GM19397 (cell line): ENCODE results near the gene TK2.
"Not testable (repeated sequence)": the region's sequence is repeated elsewhere in the genome, so short reads cannot be mapped to it uniquely, and the experiment has no call there.

Experiments
- ATAC-seq: cut with Tn5 transposase; IDR thresholded peaks from one replicate; pipeline ENCODE4 v1.9.1; 2021; ENCODE audit warnings: mild to moderate bottlenecking, moderate library complexity; ENCODE audit not compliant: unreplicated experiment

Gene TK2

DNA sequence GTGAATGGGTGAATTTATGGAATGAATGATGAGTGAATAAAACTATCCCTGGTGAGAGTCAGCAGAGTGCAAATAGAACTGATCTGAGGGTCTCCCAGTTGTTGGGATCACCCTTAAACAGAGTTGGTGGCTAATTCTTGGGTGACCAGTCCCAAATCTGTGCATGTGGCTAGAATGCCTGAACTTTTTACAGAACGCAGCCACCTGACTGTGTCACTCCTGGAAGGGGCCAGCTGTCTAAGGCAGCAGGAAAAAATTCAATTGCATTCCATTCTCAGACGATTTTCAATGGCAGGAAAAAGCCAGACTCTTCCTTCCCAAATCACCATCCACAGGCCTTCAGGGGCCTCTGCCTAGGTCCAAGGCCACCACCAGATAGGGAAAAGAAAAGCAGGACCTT lies 79.4 kb downstream of the TK2 start:
- no peak for ATAC-seq

DNA sequence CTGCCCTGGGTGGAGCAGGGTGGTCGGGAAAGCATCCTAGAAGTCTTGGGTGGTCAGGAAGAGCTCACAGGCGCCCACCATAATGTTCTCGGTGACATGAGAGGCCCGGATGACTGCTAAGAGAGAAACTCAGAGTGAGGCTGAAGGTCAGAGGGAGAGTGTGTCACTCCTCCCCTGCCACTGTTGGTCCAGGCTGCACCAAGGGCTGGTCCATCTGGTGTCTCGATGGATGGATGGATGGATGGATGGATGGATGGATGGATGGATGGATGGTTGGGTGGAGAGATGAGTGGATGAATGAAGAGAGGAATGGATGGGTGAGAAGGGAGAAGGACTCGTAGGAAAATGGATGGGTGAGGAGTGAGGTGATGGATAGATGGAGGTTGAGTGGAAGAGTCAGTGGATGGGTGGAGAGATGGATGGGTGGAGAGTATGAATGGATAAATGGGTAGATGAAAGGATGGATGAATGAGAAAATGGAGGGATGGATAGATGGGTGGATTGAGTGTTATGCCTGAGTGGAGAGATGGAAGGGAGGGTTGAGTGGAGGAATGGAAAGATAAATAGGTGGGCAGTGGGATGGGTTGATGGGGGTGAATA lies 79.9 kb downstream of the TK2 start:
- ATAC-seq = no peak

DNA sequence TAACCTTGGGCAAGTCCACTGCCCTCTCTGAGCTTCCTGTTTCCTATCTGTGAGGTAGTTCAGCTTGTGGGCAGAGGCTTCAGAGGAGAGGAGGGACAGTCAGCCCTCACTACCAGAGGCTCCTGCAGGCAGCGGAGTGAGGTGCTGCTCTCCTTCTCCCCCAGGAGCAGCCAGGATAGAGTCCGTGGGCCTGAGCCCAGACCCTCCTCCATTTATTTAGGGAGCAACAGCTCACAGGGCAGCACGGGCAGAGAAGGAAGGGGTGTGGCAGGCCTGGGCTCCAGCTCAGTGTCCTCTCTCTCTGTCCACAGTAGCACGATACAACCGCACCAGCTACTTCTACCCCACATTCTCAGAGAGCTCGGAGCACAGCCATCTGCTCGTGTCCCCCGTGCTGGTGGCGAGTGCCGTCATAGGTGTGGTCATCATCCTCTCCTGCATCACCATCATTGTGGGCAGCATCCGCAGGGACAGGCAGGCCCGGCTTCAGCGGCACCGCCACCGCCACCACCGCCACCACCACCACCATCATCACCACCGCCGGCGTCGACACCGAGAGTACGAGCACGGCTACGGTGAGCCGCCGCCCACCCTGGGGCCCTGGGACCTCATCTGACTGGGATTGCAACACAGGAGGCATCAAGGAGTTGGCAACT lies 80.5 kb downstream of the TK2 start:
- ATAC-seq = no peak

DNA sequence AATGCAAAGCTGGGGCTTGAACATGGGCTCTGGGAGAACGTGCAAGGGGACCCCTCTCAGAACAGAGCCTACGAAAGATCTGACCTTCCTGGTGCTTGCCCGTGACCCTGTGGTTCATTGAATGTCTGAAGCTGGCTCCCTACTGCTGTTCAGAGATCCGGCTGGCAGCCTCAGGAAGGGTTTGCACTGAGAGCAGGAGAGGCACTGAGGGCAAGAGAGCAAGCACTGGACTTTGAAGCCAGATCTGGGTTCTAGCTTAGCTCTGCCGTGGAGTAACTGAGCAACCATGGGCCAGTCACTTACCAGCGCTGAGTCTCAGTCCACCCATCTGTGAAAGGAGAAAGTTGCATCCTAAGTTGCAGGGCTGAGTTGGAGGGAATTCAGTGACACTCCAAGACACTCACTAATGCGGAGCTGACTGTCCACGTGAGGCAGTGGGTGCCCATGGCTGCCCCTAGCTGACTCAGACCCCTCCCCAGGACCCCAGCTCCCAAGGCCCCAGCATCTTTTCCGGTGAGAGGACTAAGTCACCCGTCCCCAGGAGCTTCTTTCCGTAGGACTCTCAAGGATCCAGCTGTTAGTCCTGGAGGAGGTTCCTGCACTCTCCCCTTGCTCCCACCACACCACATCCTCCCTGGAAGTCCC lies 81.5 kb downstream of the TK2 start:
- no peak for ATAC-seq

DNA sequence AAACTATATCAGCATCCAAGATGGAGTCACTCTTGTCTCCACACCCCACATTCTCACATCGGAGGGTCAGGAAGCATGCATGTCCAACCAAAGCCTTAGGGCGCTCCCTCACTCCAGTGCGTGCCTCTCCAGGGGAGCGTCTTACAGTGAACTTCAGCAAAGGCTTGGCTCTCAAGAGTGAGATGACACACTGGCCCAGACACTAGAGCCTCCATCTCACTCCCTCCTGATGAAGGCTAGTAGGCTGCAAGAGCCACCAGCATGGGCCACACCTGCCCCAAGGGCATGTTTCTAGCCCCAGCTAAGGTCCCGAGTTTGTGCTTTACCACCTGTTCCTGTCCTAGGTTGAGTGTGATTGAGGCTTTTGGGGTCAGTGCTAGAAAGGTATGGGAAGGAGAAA lies 82.3 kb downstream of the TK2 start:
- ATAC-seq = no peak

DNA sequence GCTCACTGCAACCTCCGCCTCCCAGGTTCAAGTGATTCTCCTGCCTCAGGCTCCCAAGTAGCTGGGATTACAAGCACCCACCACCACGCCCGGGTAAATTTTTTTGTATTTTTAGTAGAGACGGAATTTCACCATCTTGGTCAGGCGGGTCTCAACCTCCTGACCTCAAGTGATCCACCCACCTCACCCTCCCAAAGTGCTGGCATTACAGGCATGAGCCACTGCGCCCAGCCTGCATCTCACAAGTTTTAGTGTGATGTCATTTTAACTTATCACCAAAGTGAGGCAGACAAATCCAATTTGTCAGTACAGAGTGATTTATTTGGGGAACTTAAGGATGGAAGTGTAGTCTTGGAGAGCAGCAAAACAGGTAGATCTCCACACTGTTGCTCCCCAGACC lies 83.3 kb downstream of the TK2 start:
- not testable (repeated sequence) for ATAC-seq

DNA sequence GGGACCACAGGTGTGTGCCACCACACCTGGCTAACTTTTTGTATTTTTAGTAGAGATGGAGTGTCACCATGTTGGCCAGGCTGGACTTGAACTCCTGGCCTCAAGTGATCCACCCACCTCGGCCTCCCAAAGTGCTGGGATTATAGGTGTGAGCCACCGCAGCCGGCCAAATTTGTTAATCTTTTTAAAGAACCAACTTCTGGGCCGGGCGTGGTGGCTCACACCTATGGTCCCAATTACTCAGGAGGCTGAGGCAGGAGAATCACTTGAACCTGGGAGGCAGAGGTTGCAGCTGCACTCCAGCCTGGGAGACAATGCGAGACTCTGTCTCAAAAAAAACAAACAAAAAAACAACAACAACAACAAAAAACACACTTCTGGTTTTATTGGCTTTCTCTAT lies 84.0 kb downstream of the TK2 start:
- ATAC-seq = not testable (repeated sequence)

DNA sequence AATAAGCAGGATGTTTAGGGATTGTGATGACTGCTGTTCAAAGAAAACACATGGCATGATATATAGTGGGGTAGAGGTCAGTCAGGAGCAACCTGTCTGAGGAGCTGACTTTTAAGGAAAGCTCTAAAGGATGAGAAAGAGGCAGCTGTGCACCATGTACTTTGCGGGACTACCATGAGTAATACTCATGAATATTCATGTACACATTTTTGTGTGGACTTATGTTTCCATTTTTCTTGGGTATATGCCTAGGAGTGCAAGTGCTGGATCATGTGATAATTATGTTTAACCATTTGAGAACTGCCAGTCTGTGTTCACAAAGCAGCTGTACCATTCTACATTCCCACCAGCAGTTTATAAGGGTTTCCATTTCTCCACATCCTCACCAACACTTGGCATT lies 87.0 kb downstream of the TK2 start:
- ATAC-seq = no peak

DNA sequence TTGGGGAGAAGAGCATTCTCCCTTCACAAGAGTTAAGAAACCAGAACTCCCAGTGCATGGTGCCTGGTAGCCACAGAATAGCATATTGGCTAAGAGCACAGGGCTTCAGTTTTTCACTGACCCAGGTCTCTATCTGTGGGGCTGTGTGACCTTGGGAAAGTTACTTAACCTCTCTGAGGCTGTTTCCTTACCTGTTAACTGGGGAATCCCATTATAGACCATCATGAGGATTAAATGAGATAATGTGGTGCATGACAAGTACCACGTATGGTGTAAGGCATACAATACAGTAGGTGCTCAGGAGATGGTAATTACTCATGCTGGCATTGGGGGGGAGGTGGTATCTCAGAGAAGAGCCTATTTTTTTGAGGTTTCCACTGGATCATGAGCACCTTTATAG lies 89.2 kb downstream of the TK2 start:
- no peak for ATAC-seq

DNA sequence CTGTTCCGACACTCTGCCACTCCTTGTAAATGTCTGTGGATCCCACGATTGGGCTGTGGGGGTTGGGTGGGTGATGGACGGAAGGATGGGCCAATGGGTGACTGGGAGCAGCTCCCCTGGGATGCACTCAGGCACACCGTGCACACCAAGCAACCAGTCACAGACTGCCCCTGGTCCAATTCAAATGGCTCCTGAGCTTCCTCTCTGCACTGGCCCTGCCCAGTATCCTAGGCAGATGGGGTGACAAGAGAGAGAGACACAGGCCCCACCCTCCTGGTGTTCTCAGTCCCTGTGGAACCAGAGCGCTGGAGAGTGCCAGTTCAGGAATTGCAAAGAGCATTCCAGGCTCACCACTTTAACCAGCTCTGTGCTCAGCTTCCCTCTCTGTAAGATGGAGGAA lies 90.0 kb downstream of the TK2 start:
- no peak for ATAC-seq

DNA sequence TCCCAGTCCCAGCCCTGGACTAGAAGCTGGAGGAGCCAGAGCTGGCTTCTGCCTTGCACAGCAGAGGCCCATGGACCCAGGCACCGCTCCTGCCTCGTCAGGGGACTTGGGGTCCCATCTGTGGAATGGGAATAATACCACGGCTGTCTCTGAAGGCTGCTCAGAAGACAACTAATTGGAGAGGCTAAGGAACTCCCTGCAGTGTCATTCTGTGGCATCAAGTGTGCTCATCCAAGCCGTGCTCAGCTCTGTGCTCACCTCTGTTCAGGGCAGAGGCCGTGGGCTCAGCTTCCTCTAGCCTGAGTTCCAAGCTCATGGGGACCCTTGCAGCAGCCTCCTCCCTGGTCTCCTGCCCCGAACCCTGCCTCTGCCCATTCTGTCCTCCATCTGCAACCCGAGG lies 91.1 kb downstream of the TK2 start:
- ATAC-seq = no peak

DNA sequence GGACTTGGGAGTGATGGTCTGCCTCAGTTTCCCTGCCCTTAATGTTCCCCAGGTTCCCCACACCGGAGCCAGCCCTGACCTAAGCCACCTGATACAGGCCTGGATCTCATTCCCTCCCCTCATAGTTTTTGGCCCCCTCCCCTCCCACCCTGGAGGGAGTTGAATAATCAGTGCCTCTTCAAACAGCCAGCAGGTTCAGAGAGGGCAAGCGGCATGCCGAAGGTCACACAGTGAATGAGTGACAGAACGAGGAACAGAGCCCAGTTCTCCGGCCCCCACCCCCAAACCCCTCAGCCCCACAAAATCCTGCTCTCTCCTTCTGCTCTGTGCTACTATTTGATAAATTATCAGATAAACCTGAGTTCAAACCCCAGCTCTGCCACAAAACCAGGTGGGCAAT lies 91.6 kb downstream of the TK2 start:
- no peak for ATAC-seq
